NCI-H2081 treated with DMSO at 0.1 percent for 48 hours (cell line): Measurements from ENCODE around the gene MACROH2A2.
"Not testable (repeated sequence)": the region's sequence is repeated elsewhere in the genome, so short reads cannot be mapped to it uniquely, and the experiment has no call there.

ENCODE experiments used
- DNase-seq: peaks from one replicate; lab custom pipeline; 2025; lab: John Stamatoyannopoulos, UW

Gene MACROH2A2

DNA sequence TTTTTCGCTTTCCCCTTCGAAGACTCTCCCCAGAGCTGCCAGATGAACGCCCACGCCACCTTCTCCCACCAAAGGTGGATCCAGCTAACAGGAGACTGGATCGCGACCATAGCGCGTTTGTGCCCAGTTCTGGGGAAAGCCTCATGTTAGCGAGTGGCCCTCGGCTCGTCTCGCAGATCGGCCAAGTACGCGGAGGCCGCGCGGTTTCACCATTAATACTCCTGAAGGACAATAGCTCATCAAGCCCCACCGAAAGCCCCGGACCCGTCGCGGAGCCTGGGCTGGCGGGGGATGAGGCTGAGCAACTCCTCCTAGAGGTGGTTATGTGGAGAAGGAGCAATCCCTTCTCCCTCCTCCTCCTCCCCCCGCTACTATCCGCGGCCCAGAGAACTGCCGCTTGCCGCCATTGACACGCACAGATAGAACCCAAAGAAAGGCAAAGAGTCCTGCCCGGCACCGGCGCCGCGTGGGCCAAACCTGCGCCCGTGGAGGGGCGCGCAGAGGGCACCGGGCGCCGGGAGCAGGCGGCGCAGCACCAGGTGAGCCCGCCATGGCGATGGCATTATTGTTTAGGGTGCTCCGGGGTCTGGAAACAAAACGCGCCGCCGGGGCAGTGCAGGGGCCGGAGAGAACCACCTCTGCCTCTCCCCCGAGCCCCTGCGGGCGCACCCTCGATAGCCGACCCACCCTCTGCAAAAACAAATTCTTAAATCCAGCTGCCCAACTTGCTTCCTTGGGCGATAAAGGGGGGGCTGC lies at the start of gene MACROH2A2:
TSS of gene MACROH2A2 (plus strand) at position 385 of the 756 bp plus-strand sequence. CDS start 22,813 bp downstream, outside the sequence.
- DNase-seq, result peak; percentile 9

DNA sequence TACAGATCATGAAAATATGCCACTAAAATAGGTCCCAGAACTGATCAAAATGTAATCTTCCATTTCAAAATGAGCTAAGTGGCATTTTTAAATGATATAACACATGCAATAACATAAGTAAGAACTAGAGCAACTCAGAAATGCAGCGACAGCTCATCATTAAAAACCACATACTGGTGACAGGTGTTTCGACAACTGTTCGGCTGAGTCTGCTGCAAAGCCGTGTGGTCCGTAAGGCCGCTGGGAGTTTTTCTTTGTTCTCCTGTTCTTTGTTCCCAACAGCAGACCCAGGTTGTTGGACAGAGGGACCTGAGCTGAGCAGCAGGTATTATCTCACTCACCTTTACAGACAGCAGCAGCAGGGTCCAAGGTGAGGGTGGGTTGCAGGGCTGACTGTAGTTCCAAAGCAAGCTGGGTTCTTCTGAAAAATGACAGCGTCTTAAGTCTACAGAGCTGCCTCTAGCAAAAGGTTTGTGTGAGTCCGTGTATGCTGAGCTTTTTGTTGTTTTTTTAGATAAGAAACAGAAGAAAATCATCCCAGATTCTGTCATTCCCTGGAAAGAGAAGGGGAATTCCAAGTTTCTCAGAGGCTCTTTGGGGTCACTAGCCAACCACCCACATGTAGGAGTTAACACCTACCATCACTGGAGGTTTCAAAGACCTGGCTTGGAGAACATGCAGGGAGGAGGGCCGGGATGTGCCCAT lies 45.4 kb upstream of the MACROH2A2 start:
- DNase-seq, result no peak

DNA sequence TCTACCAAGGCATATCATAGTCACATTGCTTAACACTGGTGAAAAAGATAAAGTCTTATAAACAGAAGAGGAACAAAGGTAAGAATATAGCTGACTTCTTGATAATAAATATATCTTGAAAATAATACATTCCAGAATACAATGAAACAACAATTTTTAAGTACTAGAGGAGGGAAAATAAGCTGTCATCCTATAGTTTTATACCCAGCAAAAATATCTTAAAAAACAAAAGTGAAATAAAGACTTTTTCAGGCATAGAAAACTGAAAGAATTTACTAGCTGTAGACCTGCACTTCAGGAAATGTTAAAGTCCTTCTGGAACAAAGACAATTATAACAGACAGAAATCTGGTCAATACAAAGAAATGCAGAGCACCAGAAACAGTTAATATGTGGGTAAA lies 21.4 kb upstream of the MACROH2A2 start:
- DNase-seq, result no peak

DNA sequence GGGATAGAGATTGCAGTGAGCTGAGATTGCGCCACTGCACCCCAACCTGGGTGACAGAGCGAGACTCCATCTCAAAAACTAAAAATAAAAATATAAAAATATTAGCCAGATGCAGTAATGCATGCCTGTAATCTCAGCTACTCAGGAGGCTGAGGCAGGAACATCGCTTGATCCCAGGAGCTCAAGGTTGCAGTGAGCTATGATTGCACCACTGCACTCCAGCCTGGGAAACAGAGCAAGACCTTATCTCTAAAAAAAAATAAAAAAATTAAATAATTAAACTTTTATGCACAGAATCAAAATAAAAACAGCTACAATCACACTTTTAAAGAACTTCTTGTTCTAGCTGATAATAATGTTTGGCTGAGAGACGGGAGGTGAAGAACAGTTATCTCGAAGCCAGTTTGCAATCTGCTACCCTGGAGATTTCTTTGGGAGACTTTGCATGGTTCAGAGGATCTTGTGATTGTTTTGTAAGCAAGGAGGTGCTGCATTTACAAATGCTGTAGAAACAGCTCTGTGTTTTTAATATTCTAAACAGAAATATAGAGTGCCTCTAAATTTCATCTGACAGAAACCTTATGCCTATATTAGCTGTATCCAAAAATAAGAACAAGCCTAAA lies 19.9 kb upstream of the MACROH2A2 start:
- DNase-seq, result no peak

DNA sequence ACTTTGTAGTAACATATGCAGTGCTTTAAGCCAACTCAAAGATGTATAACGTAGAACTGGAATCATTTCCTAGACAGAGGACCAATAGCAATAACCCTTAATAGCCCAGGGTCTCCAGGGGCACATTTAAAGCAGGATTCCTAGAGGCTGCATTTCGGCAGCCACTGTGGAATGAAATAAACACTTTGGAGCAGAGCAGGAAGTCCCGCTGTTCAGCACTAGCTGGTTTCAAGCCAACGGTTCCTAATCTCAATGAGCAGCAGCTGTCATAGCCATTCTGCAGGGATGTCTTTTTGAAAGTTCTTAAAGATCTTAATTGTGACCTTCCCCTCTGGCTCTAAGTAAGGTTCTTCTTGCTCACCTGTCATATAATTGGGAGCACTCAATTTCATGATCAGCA lies 18.4 kb upstream of the MACROH2A2 start:
- no peak for DNase-seq

DNA sequence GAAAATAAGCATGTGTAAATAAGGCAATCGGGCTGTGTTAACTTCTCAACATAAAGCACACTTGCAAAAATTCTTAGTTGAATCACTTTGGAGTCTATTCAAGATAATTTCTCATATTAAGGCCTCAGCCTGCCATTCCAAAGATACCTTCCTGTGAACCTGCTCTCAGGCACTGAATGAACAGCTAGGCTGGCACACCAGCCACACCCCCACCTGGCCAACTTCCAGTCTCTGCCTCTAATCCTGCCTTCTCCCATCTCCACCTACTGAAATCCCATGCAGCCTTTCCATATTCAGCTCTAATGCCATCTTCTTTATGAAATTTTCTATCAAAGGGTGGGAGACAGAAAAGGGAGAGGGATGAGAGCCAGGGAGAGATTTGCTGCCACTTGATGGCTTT lies 17.1 kb upstream of the MACROH2A2 start:
- no peak for DNase-seq

DNA sequence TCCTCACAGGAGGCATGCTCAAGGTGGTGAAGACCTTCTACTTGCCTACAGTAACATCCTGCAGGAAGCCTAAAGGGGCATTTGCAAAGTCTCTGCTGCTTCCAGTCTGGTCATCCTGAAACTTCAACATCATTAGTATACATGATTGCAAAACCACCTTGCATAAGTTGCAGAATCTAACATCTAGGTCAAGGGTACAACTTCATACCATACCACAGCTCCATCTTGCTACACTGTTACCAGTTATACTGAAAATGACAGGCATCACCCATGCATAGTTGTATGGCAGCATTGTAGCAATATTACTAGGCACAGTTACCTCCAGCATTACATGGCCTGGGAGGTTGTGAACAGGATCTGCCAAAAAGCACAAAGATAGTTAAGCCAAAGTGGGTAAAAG lies 13.7 kb upstream of the MACROH2A2 start:
- DNase-seq, result no peak

DNA sequence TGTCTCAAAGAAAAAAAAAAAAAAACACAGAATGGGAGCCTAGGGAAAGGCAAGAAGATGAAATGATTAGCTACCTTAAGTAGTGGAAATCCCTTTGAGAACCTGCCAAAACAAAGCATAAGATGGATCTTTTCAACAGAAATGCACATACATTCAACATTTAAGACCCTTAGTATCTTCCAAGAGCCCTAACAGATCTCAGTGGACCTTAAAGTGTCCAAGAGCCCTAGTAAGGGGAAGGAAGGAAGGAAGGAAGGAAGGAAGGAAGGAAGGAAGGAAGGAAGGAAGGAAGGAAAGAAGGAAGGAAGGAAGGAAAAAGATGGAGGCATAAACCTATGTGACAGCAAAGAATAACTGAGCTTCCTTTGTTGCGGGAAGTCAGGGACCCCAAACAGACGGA lies 11.6 kb upstream of the MACROH2A2 start:
- no peak for DNase-seq

DNA sequence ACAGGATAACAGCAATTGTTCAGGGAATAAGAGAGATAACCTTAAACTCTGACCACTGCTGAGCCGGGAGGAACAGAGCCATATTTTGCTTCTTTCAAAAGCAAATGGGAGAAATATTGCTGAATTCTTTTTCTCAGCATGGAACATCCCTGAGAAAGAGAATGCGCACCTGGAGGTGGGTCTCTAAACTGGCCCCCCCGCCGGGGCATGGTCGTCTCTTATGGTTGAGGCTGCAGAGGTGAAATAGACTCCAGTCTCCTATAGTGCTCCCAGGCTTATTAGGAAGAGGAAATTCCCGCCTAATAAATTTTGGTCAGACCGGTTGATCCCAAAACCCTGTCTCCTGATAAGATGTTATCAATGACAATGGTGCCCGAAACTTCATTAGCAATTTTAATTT lies 10.9 kb upstream of the MACROH2A2 start:
- not testable (repeated sequence) for DNase-seq

DNA sequence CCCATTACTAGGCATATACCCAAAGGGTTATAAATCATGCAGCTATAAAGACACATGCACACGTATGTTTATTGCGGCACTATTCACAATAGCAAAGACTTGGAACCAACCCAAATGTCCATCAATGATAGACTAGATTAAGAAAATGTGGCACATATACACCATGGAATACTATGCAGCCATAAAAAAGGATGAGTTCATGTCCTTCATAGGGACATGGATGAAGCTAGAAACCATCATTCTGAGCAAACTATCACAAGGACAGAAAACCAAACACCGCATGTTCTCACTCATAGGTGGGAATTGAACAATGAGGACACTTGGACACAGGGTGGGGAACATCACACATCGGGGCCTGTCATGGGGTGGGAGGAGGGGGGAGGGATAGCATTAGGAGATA lies 5.6 kb upstream of the MACROH2A2 start:
- not testable (repeated sequence) for DNase-seq

DNA sequence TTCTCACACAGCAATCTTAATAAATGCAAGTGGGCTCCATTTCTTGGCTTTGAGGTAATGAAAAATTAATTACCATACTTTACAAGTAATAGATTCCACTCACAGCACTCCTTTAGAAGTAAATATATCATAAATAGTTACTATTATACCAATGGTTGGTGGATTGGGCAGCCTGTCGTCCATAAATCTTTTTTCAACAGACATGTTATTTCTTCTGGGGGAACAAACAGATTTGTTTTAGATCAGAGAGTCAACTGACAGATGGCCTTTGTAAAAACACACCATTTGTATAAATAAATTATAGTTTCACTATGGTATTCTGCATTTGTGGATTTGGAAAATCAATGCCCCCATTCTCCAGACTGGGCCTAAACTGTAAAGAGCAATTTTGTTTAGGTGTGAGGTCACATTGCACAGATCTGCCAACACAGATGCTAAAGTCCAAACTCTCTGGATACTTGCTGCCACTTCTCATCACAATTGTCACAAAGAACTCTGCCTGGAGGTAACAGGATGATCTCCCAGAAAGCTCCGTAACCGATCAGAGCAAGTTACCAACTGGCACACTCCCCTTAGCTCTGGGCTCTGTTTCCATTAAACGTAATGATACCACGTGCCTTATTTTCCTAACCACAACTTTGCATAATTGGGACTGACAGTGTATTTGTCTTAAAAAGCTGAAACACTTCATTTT lies 4.5 kb upstream of the MACROH2A2 start:
- DNase-seq, result no peak

DNA sequence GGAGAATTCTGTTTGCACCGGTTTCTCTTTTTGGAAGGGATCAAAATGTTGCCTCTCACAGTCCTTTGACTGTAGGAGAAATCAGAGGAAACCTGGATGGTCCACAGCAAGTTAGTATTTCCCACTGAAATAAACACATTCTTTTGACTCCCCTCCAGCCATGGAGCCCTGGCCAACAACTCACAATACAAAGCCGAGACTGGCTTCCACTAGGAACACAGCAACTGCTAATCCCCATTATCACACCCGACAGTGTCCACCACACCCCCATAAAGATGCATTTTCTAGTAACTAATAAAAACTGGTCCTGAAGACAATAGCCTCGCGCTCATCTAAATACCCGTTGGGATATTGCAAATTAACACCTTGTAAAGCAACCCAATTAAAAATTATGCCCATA lies 798 bp upstream of the MACROH2A2 start:
- DNase-seq, result no peak

DNA sequence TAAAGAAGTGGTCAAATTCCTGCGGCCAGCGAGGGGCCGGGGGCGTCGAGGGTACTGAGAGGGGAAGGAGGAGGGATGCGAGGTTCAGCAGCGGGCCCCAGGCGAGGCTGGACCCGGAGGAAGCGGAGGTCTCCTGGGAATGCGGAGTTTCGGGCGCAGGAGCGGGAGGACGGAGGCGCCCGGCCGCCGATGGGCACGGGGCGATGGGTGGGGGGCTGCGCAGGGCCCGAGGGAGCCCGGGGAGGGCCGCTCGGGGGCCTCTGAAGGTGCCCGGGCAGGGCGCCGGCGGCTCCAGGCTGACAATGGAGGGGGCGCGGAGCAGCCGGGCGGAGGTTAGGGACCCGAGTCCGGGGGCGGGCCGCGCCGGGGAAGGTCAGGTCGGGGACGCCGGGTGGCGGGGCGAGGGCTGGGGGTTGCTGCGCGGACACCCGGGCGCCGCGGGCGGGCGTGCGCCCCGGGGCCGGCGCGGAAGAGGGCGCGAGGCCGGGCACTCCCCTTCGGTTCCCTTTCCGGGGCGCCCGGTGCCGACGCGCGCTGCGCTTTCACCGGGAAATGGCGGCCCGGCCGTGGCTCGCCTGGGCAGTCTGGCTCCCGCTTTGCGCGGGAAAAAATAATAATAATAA lies 683 bp downstream of the MACROH2A2 start:
- DNase-seq, result no peak

DNA sequence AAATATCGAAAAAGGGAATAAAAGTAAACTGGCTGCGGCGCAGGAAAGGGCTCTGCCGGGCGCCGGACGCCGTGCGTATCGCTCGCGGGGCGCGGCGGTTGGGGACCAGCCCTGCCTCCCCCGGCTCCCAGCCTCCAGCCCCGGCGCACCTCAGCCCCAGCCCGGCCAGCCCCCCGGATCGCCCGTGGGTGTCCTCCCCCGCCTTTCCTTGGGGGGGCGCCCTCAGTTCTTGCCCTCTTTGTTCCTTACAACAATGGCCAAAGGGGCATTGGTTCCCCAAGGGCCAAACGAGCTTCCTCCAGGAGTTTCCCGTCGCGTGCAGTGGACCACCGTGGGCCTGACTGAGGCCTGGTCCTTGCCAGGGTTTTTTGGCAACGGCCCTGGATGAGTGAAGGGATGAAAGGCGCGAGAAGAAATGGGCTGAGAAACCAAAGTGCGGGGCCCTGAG lies 1.2 kb downstream of the MACROH2A2 start:
- DNase-seq, result no peak

DNA sequence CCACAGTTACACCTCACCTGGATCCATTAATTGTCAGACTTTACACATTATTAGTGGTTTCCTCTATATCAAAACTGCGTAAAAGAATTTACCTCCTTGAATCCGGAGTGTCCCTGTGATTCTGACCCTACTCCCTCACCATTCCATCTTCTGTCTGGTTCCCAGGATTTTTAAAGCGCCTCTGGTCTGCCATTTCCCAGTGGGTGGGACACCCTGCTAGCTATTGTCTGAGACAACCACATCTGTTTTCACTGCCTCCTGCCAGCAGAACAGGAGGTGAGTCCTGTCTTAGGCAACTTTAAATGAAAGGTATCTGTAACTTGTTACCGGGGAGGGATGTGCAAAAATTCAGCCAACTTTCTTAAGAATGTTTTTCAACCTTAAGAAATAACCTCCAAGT lies 2.3 kb downstream of the MACROH2A2 start:
- no peak for DNase-seq

DNA sequence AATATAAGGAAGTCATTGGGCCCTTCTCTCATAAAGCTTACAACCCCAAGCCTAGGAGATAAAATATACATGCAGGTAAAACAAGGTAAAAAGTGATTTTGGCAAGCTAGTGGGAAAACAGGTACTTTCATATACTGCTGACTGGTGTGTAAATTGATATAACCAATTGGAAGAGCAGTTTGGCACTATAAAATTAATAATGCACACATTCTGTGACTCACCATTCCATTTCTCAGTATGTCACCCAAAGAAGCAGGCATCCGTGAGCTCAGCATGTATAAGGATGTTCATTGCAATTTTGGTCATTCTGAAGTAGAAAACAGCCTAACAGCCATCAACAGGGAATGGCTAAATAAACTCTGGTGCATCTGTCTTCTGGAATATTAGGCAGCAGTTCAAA lies 2.9 kb downstream of the MACROH2A2 start:
- no peak for DNase-seq

DNA sequence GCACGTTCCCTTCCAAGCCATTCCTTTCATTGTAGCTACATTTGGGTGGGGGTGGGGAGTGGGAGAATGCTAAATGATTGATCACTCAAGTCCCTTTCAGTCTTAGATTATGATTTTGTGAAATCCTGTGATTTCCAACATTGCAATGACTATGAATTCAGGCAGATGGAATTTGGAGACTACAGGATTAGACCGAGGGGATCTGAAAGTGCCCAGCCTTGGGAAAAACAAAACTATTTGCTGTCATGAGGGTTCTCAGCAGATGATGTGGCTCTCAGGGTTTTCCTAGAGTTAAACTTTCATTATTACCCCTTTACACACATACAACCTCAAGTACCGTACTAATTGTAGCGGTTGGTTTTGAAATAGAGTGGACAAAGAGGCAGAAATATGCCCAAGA lies 4.7 kb downstream of the MACROH2A2 start:
- no peak for DNase-seq

DNA sequence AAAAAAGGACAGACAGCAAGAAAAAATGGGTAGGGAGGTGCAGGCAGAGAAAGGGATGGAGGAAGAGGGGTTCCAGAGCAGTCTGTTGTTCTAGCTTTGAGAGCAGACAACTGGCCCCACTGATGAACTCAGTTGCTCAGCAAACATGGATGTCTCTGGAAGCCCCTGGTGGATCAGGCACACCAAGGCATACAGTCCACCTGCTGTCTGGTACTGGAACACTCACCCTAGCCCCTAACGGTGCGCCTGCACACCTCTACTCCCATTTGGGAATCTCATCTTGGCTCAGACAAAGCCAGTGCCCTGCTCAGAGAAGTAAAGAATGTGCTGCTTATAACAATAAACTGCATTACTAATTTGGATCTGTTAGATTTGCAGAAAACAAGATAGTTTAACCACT lies 7.7 kb downstream of the MACROH2A2 start:
- DNase-seq, result no peak

DNA sequence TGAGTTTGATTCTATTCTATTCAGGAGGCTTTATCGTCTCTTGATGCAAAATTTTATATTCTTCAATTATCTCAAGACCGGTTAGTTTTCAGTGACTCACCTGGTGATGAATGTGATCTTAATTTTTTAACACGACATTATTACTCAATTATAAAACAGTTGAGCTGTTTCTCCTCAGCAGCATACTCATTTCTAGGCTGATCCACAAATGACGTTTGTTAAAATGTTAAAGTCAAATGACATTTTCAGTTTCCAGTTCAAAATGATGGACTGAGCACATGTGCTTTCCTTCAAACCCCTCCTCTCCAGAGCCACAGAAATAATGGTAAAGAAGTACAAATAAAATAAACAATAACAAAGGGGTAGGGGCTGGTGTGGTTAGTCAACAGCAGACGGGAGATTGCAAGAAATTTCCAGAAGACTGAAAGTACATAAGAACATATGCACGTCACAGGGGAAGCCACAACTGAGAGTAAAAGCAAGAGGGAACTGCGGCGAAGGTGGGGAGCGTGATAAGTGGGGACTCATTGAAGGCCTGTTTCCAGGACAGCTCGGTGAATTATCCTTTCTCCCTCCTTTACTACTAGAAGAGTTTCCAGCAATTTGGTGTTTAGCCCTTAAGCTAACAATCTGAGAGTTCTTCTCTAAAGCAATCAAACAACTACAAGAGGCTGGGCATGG lies 10.9 kb downstream of the MACROH2A2 start:
- no peak for DNase-seq

DNA sequence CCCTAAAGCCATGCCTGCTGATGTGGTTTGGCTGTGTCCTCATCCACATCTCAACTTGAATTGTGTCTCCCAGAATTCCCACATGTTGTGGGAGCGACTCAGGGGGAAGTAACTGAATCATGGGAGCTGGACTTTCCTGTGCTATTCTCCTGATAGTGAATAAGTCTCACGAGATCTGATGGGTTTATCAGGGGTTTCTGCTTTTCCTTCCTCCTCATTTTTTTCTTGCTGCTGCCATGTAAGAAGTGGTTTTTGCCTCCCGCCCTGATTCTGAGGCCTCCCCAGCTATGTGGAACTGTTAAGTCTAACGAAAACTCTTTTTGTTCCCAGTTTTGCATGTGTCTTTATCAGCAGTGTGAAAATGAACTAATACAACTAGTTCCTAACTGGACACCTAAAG lies 11.8 kb downstream of the MACROH2A2 start:
- no peak for DNase-seq

DNA sequence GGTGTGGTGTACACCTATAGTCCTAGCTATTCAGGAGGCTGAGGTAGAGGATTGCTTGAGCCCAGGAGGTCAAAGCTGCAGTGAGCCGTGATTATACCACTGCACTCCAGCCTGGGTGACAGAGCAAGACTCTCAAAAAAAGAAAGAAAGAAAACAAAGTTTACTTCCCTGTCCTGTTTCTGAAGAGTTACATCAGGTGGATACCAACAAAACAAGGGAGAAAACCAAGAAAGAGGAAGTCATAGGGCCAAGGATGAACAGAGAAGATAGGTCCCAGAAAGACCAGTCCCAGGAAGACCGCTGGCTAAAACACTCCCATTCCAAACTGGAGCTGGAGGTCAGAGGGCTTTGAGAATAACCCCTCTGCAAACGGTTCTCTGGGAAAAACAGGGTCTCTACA lies 13.5 kb downstream of the MACROH2A2 start:
- DNase-seq, result no peak
